ENCODE measurements around the gene EYS. TPM values are rescaled to one million over a fixed set of nuclear protein-coding genes. Genes with fewer than 3 reads are reported as not detected.

EYS gene
- total and polyA plus RNA-seq, 8 donors = 0.24 to 0.85 (median 0.55) TPM

DNA sequence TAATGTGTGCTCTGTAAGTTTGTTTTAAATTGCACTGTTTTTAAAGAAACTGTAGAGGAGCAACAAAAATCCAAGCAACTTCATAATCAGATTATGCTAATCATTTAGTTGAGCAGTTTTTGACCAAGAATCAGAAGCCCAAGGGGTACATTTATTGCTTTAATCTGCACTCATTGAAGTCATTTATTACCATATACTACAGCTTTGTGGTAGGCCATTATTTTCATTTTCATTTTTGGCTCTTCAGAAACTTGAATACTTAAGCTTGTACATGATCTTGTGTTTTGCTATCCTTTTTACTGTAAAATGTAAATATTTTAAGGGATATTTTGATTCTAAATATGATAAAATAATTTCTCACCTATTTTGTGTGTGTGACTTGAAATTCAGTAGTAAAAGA lies 1992.9 kb downstream of the EYS start:
- Histone ChIP-seq H3K4me3 (no peak overlapping the region), H3K9me3 (no peaks in the 10 kb centered on the region), H3K4me1 (no peaks in the 10 kb centered on the region), H3K27ac (no peak overlapping the region), H3K27me3 (no peaks in the 10 kb centered on the region), H3K36me3 (peaks cover 0 to 44% of the 10 kb centered on the region in 2 donors)
- no peak for DNase-seq
- ATAC-seq = no peak
- intact Hi-C loops (cut with DNase I) = no loop called here
- no peak for TF ChIP-seq CTCF (IDR thresholded peaks at IDR 0.05)

DNA sequence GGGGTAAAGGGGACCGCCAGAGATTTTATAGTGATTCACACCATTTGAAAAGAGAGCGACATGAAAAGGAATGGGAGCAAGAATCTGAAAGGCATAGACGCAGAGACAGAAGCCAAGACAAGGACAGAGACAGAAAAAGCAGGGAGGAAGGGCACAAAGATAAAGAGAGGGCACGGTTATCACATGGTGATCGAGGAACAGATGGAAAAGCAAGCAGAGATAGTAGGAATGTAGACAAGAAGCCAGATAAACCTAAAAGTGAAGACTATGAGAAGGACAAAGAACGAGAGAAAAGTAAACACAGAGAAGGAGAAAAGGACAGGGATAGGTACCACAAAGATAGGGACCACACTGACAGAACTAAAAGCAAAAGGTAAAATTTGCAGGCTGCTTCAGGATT lies 1993.7 kb downstream of the EYS start:
- no peak overlapping the region for H3K27ac ChIP-seq
- DNase-seq (no peak), ATAC-seq (no peak)
- no peaks in the 10 kb centered on the region for H3K4me1 ChIP-seq
- H3K9me3 ChIP-seq = no peaks in the 10 kb centered on the region
- intact Hi-C loops (cut with DNase I) = no loop called here
- no peak overlapping the region for H3K4me3 ChIP-seq
- peaks cover 0 to 52% of the 10 kb centered on the region in 2 donors for H3K36me3 ChIP-seq
- no peak for TF ChIP-seq CTCF (IDR thresholded peaks at IDR 0.05)
- no peaks in the 10 kb centered on the region for H3K27me3 ChIP-seq

DNA sequence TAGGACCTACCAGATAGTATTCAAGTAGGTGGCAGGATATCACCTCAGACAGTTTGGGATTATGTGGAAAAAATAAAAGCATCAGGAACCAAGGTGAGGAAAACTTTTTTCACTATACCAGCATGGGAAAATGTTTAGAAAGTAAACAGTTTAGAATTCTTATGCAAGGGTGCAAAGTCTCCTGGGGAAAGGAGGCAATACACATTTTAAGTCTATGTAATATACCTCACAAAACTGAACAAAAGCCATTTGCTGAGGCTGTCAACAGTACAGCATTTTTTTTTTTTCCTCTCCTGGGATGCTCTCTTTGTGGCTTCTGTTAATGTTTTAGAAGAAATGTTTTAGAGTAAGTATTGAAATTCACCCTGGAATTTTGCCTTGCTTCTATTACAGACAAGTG lies 1997.9 kb downstream of the EYS start:
- Histone ChIP-seq H3K4me3 (no peak overlapping the region), H3K27me3 (no peaks in the 10 kb centered on the region), H3K9me3 (no peaks in the 10 kb centered on the region), H3K36me3 (peaks cover 0 to 84% of the 10 kb centered on the region in 2 donors), H3K27ac (no peak overlapping the region), H3K4me1 (no peaks in the 10 kb centered on the region)
- no peak for DNase-seq
- ATAC-seq = no peak
- no peak for TF ChIP-seq CTCF (IDR thresholded peaks at IDR 0.05)
- intact Hi-C loops (cut with DNase I) = no loop called here

DNA sequence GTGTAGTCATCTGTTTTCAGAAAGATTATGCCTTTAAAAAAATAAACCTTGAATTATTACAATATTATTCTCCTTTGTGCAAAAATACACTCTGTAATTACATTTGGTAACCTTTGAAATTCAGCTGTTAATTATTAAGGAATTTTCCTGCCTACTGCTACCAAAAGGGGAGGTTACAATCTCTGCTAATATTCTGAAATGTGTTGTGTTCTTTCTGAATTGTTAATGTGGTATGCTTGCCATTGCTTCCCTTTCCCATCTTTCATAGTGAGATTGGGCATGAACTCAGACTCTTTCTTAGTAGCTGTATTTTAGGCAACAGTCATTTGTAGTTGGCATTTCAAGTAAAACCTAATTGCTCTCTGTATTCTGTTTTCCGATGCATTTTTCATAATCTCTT lies 1998.4 kb downstream of the EYS start:
- H3K27me3 ChIP-seq = no peaks in the 10 kb centered on the region
- peaks cover 0 to 89% of the 10 kb centered on the region in 2 donors for H3K36me3 ChIP-seq
- TF ChIP-seq CTCF (IDR thresholded peaks at IDR 0.05) = no peak
- H3K27ac ChIP-seq = no peak overlapping the region
- intact Hi-C loops (cut with DNase I) = no loop called here
- no peaks in the 10 kb centered on the region for H3K4me1 ChIP-seq
- ATAC-seq (no peak), DNase-seq (no peak)
- no peak overlapping the region for H3K4me3 ChIP-seq
- no peaks in the 10 kb centered on the region for H3K9me3 ChIP-seq

DNA sequence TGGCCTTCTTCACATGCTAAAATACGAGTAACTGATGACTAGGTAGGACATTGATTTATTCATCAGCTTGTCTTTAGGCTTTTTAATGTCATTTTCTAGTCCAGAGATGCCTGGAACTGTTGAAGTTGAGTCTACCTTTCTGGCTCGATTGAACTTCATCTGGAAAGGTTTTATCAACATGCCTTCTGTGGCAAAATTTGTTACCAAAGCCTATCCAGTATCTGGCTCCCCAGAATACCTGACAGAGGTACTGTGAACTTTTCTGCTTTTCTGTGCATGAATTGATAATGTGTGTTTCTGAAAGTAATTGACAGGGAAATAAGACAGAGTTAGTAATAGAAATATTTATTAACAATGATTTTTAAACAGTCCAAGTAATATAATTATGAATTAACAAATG lies 2000.4 kb downstream of the EYS start:
- DNase-seq (no peak), ATAC-seq (no peak)
- TF ChIP-seq CTCF (IDR thresholded peaks at IDR 0.05) = no peak
- Histone ChIP-seq H3K4me3 (no peak overlapping the region), H3K27me3 (no peaks in the 10 kb centered on the region), H3K27ac (no peak overlapping the region), H3K4me1 (no peaks in the 10 kb centered on the region), H3K9me3 (no peaks in the 10 kb centered on the region), H3K36me3 (peaks cover 0 to 90% of the 10 kb centered on the region in 2 donors)
- intact Hi-C loops (cut with DNase I) = no loop called here

All from left lung (tissue), 10 donors.